Measurements from ENCODE around the gene GNAS.

- no peak for TF ChIP-seq CTCF (IDR thresholded peaks at IDR 0.05; ENCODE audit: insufficient read depth, low read depth, low read length)
- no peak for TF ChIP-seq EZH2 (IDR thresholded peaks at IDR 0.05; ENCODE audit: insufficient read depth, low read length)
Measured at GRCh38 chr20:58878399-58878798, 25.9 kb downstream of the GNAS start.
